HEK293 (cell line): ENCODE results near the gene RPL23.

Experiments used
- ATF2 ChIP-seq: fragments of 450-650 bp; formaldehyde crosslinking; IDR thresholded peaks from 2 replicates; pipeline ENCODE4 v1.5.1; 2016; ENCODE audit warnings: missing biosample characterization, missing genetic modification characterization, low read depth
- KLF1 ChIP-seq: fragments of 450-650 bp; formaldehyde crosslinking; IDR thresholded peaks from 2 replicates; pipeline ENCODE4 v1.5.1; 2016; ENCODE audit warnings: missing biosample characterization, missing genetic modification characterization
- ZBTB1 ChIP-seq: fragments of 450-650 bp; formaldehyde crosslinking; IDR thresholded peaks from 2 replicates; pipeline ENCODE4 v1.5.1; 2016; ENCODE audit warnings: missing biosample characterization, missing genetic modification characterization
- ZNF274 ChIP-seq, 2 experiments: fragments of 200-500 bp in 1 of 2; fragments of 450-650 bp in 1 of 2; sonication (Bioruptor generic) in 1 of 2; formaldehyde crosslinking in 1 of 2; IDR thresholded peaks; 2 replicates each; pipeline versions ENCODE4 v1.5.1 to v1.6.1; 2014 to 2016; ENCODE audit warnings: borderline replicate concordance in 1 of 2, inconsistent platforms in 1 of 2, low read length in 1 of 2, missing biosample characterization in 1 of 2, missing genetic modification characterization in 1 of 2
- ZNF530 ChIP-seq: fragments of 450-650 bp; formaldehyde crosslinking; IDR thresholded peaks from 2 replicates; pipeline ENCODE4 v1.5.1; 2016; ENCODE audit warnings: low read depth, missing biosample characterization, missing genetic modification characterization
- TF ChIP-seq, protein P1 (sequence below): fragments of 450-650 bp; formaldehyde crosslinking; IDR thresholded peaks from 2 replicates; pipeline ENCODE4 v1.5.1; 2016; ENCODE audit warnings: missing biosample characterization, missing genetic modification characterization

- TF ChIP-seq KLF1 (tag by site-specific recombination) (no peak), ZNF274 (IDR thresholded peaks at IDR 0.05; ENCODE audit: low read length) (no peak), ZNF274 (tag by site-specific recombination; IDR thresholded peaks at IDR 0.05; ENCODE audit: borderline replicate concordance) (no peak), ZNF530 (no peak), ZBTB1 (no peak), ATF2 (tag by site-specific recombination) (no peak)
- TF ChIP-seq, protein P1, sequence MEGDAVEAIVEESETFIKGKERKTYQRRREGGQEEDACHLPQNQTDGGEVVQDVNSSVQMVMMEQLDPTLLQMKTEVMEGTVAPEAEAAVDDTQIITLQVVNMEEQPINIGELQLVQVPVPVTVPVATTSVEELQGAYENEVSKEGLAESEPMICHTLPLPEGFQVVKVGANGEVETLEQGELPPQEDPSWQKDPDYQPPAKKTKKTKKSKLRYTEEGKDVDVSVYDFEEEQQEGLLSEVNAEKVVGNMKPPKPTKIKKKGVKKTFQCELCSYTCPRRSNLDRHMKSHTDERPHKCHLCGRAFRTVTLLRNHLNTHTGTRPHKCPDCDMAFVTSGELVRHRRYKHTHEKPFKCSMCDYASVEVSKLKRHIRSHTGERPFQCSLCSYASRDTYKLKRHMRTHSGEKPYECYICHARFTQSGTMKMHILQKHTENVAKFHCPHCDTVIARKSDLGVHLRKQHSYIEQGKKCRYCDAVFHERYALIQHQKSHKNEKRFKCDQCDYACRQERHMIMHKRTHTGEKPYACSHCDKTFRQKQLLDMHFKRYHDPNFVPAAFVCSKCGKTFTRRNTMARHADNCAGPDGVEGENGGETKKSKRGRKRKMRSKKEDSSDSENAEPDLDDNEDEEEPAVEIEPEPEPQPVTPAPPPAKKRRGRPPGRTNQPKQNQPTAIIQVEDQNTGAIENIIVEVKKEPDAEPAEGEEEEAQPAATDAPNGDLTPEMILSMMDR (tag by site-specific recombination): no peak
These were observed 5.0 kb downstream of the RPL23 start for GRCh38 chr17:38848557-38848891.
